ENCODE data around the gene ZNF394.

The ZNF394 gene

DNA sequence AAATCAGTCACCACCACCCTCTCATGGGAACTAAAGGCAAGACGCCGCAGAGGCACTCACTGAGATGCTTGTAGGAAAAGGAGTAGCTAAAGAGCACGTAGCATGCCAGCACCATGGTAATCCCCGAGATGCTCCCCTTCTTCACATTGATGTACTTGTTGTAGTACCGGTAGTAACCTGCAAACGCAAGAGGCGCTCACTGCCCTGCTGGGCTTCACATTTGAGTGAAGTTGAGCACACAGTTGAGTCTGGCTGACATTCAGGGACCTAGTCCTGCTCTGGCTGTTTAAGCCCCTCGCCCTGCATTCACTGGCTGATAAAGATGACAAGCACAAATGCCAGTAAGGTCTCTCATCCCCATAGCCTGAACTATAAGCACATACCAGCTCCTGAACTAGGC is 41.0 kb downstream of the ZNF394 start:
- peak; percentile 38 for TF ChIP-seq CTCF (IDR thresholded peaks at IDR 0.05; ENCODE audit: insufficient read depth, low read depth, low read length, missing control alignments)
- DNase-seq (ENCODE audit: low read depth) = peak; percentile 48
- H3K4me3 ChIP-seq (ENCODE audit: low read depth, low read length) = no peak overlapping the region

GRCh38 chr7:99457650-99458493 is 42.2 kb downstream of the ZNF394 start:
- no peak for TF ChIP-seq CTCF (IDR thresholded peaks at IDR 0.05; ENCODE audit: insufficient read depth, low read depth, low read length, missing control alignments)
- H3K4me3 ChIP-seq (ENCODE audit: low read depth, low read length) = no peak overlapping the region
- DNase-seq (ENCODE audit: low read depth) = no peak

DNA sequence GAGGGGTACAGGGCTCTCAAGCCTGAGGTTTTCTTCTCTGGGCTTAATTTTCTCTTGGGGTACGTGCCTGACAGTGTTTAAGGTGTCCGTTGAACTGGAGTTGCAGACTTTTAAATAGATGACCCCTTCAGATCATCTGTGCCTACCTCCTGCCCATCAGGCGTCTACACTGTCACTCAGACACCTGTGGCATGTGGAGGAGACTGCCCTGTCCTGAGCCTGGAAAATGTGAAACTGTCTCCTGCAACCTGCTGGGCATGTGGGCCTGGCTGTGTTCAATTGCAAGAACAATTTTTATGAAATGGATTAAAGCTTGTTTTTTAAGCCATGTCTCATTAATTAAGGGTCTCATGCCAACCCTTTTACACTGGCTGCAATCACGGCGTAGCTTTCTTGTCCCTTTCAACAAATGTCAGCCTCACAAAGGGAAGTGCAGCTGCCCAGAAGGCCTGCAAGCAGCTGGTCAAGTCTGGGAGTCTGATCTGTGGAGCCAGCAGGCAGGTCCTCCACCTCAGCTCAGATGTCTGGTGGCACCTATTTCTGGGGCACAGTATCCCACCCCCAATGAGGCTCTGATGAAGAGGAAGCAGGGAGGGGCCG is 42.9 kb downstream of the ZNF394 start:
- no peak overlapping the region for H3K4me3 ChIP-seq (ENCODE audit: low read depth, low read length)
- no peak for TF ChIP-seq CTCF (IDR thresholded peaks at IDR 0.05; ENCODE audit: insufficient read depth, low read depth, low read length, missing control alignments)
- DNase-seq (ENCODE audit: low read depth) = no peak

- TF ChIP-seq CTCF (IDR thresholded peaks at IDR 0.05; ENCODE audit: insufficient read depth, low read depth, low read length, missing control alignments) = no peak
- no peak for DNase-seq (ENCODE audit: low read depth)
- H3K4me3 ChIP-seq (ENCODE audit: low read depth, low read length) = no peak overlapping the region
Measured at GRCh38 chr7:99456288-99456687, 43.8 kb downstream of the ZNF394 start.

DNA sequence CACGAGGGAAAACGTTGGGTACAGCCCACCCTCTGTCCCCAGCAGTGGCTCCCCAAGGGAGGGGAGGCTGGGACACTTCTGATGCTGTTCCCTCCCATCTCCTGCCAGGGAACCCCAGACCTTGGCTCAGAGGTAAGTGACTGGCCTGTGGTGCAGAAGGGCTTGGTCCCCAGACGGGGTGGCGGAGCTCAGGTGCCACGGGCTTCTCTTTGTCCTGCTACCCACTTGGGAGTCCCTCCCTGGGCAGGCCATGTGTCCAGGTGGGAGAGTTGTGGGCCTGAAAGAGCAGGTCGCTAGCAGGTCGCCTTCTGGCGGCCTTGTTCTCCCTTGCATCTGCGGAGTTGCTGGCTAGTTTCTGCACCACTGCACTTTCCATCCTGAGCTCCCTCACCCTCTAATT is 44.2 kb downstream of the ZNF394 start:
- DNase-seq (ENCODE audit: low read depth) = no peak
- H3K4me3 ChIP-seq (ENCODE audit: low read depth, low read length) = no peak overlapping the region
- TF ChIP-seq CTCF (IDR thresholded peaks at IDR 0.05; ENCODE audit: insufficient read depth, low read depth, low read length, missing control alignments) = no peak

DNA sequence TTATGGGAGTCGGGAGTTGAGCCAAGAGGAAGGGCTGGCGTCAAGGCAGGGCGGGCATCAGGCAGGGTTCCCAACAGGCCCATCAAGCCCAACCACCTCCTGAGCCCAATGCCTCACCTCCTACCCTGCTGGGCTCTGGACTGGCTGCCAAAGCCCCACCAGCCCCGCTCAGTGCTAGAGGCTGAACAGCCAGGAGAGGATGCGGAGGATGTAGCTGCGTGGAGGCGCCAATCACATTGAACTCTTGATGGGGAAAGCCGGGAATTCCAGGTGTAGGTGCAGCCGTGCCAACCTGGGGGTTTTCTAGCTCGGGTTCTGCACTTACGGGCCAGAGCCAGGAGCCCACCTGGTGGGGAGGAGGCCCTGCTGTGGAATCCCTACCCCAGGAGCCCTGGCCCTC is 47.0 kb downstream of the ZNF394 start:
- H3K4me3 ChIP-seq (ENCODE audit: low read depth, low read length) = no peak overlapping the region
- DNase-seq (ENCODE audit: low read depth) = no peak
- TF ChIP-seq CTCF (IDR thresholded peaks at IDR 0.05; ENCODE audit: insufficient read depth, low read depth, low read length, missing control alignments) = no peak
